Suprapubic skin (tissue), 4 donors: Measurements from ENCODE around the gene NSUN3.

ENCODE experiments used
- EP300 ChIP-seq: sonication (generic); formaldehyde crosslinking; IDR thresholded peaks from one replicate; pipeline ENCODE4 v1.6.1; 2017; ENCODE audit warnings: antibody characterized with exemption
- POLR2A ChIP-seq, 2 donors: fragments of 450-650 bp; IDR thresholded peaks; one replicate each; pipeline ENCODE4 v1.6.1; 2017; ENCODE audit warnings: antibody characterized with exemption in 2 of 2, mild to moderate bottlenecking in 2 of 2, moderate library complexity in 2 of 2
- POLR2AphosphoS5 ChIP-seq, 3 donors: sonication (generic); formaldehyde crosslinking; IDR thresholded peaks; one replicate each; pipeline ENCODE4 v1.6.1; 2017; ENCODE audit warnings: antibody characterized with exemption in 3 of 3
- TF ChIP-seq, protein P1 (sequence below), 2 donors: fragments of 200-600 bp in 1 of 2; fragments of 450-650 bp in 1 of 2; sonication (generic) in 1 of 2; IDR thresholded peaks; one replicate each; pipeline ENCODE4 v1.5.1; 2016 to 2019; ENCODE audit warnings: antibody characterized with exemption in 2 of 2, mild to moderate bottlenecking in 1 of 2, moderate library complexity in 1 of 2

- TF ChIP-seq POLR2A (IDR thresholded peaks at IDR 0.05) (no peak), EP300 (no peak), POLR2AphosphoS5 (IDR thresholded peaks at IDR 0.05) (no peak)
- TF ChIP-seq, protein P1, sequence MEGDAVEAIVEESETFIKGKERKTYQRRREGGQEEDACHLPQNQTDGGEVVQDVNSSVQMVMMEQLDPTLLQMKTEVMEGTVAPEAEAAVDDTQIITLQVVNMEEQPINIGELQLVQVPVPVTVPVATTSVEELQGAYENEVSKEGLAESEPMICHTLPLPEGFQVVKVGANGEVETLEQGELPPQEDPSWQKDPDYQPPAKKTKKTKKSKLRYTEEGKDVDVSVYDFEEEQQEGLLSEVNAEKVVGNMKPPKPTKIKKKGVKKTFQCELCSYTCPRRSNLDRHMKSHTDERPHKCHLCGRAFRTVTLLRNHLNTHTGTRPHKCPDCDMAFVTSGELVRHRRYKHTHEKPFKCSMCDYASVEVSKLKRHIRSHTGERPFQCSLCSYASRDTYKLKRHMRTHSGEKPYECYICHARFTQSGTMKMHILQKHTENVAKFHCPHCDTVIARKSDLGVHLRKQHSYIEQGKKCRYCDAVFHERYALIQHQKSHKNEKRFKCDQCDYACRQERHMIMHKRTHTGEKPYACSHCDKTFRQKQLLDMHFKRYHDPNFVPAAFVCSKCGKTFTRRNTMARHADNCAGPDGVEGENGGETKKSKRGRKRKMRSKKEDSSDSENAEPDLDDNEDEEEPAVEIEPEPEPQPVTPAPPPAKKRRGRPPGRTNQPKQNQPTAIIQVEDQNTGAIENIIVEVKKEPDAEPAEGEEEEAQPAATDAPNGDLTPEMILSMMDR (IDR thresholded peaks at IDR 0.05), result no peak
Measured at GRCh38 chr3:94106268-94106667, 43.4 kb downstream of the NSUN3 start.
